Fibroblast of lung (primary cell): ENCODE measurements around the gene GAL3ST2.

Source experiments
- EZH2 ChIP-seq: IDR thresholded peaks from 2 replicates; pipeline ENCODE4 v1.5.1; 2012; ENCODE audit warnings: low read length, control low read depth, mild to moderate bottlenecking; ENCODE audit errors: missing control alignments
- TF ChIP-seq, protein P1 (sequence below), 2 donors: IDR thresholded peaks in 1 of 2; conservative IDR thresholded peaks in 1 of 2; 1 replicate in 1 of 2; 2 replicates in 1 of 2; pipeline ENCODE4 v1.5.1; 2011 to 2012; ENCODE audit warnings: low read length in 2 of 2, control low read depth in 1 of 2, inconsistent platforms in 1 of 2, low read depth in 1 of 2, mild to moderate bottlenecking in 1 of 2

DNA sequence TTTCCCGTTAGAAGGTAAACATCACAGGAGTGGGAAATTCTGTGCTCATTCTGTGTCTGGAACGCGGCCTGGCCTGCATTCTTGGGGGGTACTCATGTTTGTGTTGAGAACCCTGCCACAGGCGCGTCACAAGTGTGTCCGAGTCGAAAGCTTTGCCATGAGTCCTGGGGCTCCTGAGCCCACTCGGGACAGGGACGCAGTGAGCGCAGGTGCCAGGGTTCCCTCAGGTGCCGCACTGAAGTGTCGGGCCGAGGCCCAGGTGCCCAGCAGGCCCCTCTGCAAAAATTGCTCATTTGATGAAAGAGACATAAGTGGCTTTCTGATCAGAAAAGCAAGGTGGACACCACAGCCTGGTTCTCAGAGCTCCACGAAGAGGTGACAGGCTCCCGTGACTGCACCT, 37.4 kb upstream of the GAL3ST2 start:
- TF ChIP-seq, protein P1, sequence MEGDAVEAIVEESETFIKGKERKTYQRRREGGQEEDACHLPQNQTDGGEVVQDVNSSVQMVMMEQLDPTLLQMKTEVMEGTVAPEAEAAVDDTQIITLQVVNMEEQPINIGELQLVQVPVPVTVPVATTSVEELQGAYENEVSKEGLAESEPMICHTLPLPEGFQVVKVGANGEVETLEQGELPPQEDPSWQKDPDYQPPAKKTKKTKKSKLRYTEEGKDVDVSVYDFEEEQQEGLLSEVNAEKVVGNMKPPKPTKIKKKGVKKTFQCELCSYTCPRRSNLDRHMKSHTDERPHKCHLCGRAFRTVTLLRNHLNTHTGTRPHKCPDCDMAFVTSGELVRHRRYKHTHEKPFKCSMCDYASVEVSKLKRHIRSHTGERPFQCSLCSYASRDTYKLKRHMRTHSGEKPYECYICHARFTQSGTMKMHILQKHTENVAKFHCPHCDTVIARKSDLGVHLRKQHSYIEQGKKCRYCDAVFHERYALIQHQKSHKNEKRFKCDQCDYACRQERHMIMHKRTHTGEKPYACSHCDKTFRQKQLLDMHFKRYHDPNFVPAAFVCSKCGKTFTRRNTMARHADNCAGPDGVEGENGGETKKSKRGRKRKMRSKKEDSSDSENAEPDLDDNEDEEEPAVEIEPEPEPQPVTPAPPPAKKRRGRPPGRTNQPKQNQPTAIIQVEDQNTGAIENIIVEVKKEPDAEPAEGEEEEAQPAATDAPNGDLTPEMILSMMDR (conservative IDR thresholded peaks at IDR 0.05 in 1 of 2, IDR thresholded peaks at IDR 0.05 in 1 of 2; ENCODE audit: low read depth in 1 of 2, low read length in 2 of 2) = no peak
- no peak for TF ChIP-seq EZH2
